ENCODE measurements around the gene OSCAR. TPM values are rescaled to one million over a fixed set of nuclear protein-coding genes. Genes with fewer than 3 reads are reported as not detected.
"Not testable (repeated sequence)": the region's sequence is repeated elsewhere in the genome, so short reads cannot be mapped to it uniquely, and the experiment has no call there.

The OSCAR gene
- polyA plus RNA-seq, 3 donors = 0.37 to 6.4 (median 3.5) TPM

DNA sequence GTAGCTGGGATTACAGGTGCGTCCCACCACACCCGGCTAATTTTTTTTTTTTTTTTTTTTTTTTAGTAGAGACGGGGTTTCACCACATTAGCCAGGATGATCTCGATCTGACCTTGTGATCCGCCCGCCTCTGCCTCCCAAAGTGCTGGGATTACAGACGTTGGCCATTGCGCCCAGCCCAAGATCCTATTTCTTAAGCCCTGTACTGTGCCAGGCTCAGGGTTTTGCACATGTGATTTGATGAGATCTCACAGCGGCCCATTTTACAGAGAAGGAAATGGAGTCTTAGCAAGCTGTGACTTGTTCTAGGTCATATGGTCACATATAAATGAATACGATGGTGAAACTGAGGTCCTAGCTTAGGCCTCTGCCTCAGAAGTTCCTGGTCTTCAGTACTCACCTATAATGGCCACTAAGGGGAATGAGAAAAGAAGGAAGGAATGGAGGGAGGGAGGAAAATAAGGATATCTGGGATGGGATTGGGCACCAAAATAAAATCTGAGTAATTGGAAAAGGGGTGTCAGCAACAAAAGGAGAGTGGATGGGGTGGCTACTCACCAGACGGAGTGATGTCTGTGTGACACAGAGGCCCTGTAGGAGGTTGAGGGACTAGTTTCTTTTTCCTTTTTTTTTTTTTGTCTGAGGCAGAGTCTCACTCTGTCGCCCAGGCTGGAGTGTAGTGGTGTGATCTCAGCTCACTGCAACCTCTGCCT lies 1.3 kb downstream of the OSCAR start:
- WGBS, 3 donors = 79 to 81% (median 80%) methylated on average over 10 to 12 of the region's 12 CpGs
- no peak overlapping the region for H3K27ac ChIP-seq (ENCODE audit: low read depth, low read length)

DNA sequence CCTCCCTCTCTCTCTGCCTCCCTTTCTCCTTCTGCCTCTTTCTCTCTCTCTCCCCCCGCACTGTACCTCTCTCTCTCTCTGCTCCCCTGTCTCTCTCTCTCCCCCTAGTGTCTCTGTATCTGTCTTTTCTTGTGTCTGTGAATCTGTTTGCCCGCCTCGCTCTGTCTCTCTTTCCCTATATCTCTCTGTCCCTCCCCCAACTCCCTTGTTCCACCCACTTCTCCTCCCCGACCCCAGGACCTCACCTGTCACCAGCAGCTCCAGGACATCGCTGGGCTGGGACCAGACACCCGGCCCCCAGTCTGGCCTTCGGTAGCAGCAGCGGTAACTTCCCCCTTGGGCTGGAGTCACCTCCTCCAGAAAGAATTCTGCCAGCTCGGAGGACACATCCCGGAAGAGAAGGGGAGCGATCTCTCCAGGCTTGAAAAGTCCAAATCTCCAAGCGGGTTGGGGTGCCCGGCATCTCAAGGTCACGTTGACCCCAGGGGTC lies 3.9 kb downstream of the OSCAR start:
- H3K27ac ChIP-seq (ENCODE audit: low read depth, low read length) = no peak overlapping the region
- 8 to 11% (median 11%) methylated on average over 14 of the region's 14 CpGs for WGBS, 3 donors

DNA sequence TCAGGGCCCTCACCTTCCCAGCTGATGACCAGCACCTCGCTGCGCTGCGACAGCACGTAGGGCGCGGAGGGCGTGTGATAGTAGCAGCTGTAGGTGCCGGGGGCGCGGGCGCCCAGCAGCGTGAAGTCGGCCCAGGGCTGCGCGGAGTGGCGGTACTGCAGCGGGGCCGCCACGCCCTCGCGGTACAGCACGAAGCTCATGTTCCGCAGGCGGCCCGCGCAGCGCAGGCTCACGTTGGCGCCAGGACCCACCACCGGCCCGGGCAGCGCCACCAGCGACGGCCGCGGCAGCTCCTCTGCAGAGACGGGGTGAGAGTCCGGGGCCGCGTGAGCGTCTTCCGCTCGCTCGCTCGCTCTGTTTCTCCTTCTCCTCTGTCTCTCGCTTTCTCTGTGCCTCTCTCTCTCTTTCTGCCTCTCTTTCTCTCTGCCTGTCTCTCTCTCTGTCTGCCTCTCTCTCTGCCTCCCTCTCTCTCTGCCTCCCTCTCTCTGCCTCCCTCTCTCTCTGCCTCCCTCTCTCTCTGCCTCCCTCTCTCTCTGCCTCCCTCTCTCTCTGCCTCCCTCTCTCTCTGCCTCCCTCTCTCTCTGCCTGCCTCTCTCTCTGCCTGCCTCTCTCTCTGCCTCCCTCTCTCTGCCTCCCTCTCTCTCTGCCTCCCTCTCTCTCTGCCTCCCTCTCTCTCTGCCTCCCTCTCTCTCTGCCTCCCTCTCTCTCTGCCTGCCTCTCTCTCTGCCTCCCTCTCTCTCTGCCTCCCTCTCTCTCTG lies 4.6 kb downstream of the OSCAR start:
- H3K27ac ChIP-seq (ENCODE audit: low read depth, low read length) = not testable (repeated sequence)
- WGBS, 3 donors = 1 to 2% (median 1%) methylated on average over 23 to 46 of the region's 46 CpGs

- WGBS, 3 donors = 71 to 73% (median 73%) methylated on average over 22 of the region's 22 CpGs
- H3K27ac ChIP-seq (ENCODE audit: low read depth, low read length) = no peak overlapping the region
Measured at GRCh38 chr19:54095136-54095858, 5.3 kb downstream of the OSCAR start.

DNA sequence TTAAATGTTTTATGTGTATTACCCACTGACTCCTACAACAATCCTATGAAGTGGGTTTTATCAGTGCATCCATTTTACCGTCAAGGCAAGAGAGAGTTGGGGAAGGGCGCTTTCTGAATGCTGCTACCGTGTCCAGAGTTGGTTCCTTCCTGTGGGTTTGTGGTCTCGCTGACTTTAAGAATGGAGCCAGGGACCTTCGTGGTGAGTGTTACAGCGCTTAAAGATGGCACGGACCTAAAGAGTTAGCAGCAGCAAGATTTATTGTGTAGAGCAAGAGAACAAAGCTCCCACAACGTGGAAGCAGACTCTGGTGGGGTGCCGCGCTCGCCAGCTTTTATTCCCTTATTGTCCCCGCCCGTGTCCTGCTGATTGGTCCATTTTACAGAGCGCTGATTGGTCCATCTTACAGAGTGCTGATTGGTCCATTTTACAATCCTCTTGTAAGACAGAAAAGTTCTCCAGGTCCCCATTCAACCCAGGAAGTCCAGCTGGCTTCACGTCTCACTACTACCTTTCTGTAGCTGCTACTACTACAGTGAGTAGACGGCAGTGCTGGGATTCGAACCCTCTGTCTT lies 6.1 kb downstream of the OSCAR start:
- 67 to 84% (median 68%) methylated on average over 17 of the region's 17 CpGs for WGBS, 3 donors
- H3K27ac ChIP-seq (ENCODE audit: low read depth, low read length) = no peak overlapping the region

DNA sequence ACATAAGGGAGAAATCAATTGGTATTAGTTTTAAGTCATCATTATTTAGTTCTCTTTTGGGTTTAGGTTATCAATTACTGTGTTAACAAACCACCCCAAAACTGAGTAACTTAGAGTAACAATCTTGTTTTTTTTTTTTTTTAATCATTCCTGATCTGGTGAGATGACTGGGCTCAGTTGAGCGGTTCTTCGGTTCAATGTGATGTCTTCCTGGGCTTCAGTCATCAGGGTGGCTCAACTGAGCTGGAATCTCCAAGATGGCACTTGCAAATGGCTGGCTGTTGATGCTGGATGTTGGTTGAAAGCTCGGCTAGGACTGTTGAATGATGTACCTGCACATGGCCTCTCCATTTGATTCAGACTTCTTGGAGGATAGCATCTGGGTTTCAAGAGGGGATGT lies 16.2 kb downstream of the OSCAR start:
- no peak overlapping the region for H3K27ac ChIP-seq (ENCODE audit: low read depth, low read length)
- 60 to 89% (median 88%) methylated on average over 3 of the region's 3 CpGs for WGBS, 3 donors

- no peak within 1 kb of the TSS for H3K27ac ChIP-seq (ENCODE audit: low read depth, low read length)
- WGBS, 3 donors = 68 to 72% (median 69%) methylated on average over 7 of the region's 7 CpGs
Measured at GRCh38 chr19:54081032-54081431, 19.6 kb downstream of the OSCAR start, which contains the start of gene TARM1. TSS of gene TARM1 (minus strand) at chr19:54081365. CDS start at chr19:54081340, 25 bp downstream.

GRCh38 chr19:54077334-54077733 lies 23.3 kb downstream of the OSCAR start:
- WGBS, 3 donors = 48 to 76% (median 50%) methylated on average over 5 of the region's 5 CpGs
- H3K27ac ChIP-seq (ENCODE audit: low read depth, low read length) = no peak overlapping the region

DNA sequence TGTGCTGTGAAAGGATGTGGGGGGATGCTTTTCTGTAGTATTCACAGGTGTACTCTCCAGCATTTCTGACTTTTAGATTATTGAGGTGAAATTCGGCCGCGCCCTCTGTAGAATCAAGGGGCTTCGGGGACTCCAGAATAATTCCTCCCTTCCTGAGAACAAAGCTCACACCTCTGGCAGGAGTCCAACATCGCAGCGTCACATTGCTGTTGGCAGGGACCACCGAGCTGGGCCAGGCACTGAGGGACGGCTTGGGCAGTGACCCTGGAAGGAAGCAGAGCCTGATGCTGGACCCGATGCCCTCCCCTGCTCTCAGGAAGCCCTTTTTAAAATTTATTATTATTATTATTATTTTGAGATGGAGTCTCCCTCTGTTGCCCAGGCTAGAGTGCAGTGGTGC lies 25.8 kb downstream of the OSCAR start:
- WGBS, 3 donors = 66 to 68% (median 68%) methylated on average over 9 of the region's 9 CpGs
- no peak overlapping the region for H3K27ac ChIP-seq (ENCODE audit: low read depth, low read length)

- WGBS, 3 donors = 82 to 87% (median 84%) methylated on average over 10 of the region's 10 CpGs
- no peak overlapping the region for H3K27ac ChIP-seq (ENCODE audit: low read depth, low read length)
Measured at GRCh38 chr19:54073829-54074228, 26.8 kb downstream of the OSCAR start.

- H3K27ac ChIP-seq (ENCODE audit: low read depth, low read length) = no peak overlapping the region
- WGBS, 3 donors = 48 to 70% (median 69%) methylated on average over 5 of the region's 5 CpGs
Measured at GRCh38 chr19:54069470-54069869, 31.1 kb downstream of the OSCAR start.

DNA sequence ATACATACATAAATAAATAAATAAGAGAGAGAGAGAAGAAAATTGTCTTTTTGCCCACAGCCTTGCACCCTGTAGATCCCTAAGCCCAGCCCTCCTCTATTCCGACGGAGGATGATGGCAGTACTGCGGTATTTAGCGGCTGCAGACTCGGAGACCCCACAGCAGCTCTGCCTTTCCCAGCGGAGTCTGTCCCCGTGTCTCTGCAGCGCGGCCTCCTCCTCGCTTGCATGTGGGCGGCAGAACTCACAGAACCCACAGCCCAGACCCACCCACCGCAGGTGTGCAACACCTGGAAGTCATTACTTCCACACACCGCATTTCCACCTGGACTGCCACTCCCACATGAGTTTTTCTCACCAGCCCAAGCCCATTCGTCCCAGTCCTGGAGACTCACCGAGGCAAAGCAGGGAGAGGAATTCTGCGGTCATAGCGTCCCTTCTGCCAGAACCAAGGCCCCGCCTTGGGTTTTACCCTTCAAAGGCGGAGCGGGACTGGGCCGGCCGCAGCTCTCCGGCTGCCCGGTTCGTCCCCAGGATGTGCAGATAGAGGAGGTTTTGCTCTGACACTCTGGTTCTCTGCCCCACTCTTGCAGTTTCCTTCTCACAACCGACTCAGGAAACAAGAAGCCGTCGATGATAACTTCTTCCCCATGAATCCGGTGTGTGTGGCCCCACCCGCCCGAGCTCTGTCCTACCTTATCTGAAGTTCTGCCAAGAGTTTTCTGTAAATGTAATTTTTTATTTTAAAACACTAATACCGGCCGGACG lies 37.1 kb downstream of the OSCAR start, which contains the start of gene VSTM1:
Gene VSTM1 (minus strand): TSS at position 548 of the 767 bp plus-strand sequence. CDS start 120 bp downstream, at position 428.
- no peak within 1 kb of the TSS for H3K27ac ChIP-seq (ENCODE audit: low read depth, low read length)
- WGBS, 3 donors = 54 to 72% (median 60%) methylated on average over 34 of the region's 34 CpGs

- no peak overlapping the region for H3K27ac ChIP-seq (ENCODE audit: low read depth, low read length)
- 39 to 61% (median 44%) methylated on average over 9 of the region's 9 CpGs for WGBS, 3 donors
Measured at GRCh38 chr19:54062643-54063042, 38.0 kb downstream of the OSCAR start.

DNA sequence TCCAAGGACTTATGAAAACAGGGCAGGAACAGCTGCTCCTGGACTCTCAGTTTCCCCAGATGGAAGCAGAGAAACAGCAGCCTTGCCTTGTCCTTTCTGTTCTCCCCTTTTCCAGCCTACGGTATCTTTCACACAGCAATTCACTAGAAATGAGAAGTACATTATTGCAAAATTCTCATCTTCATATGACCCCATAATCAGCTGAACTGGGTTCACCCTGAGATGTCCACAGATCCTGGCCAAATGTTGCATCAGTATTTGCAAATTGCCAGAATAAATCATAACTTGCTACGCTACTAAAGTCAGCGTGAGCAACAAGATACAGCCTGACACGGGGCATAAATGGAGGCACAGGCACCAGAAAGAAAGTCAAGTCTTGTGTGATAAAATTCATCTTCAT lies 53.0 kb downstream of the OSCAR start:
- no peak overlapping the region for H3K27ac ChIP-seq (ENCODE audit: low read depth, low read length)
- 58 to 77% (median 61%) methylated on average over 4 of the region's 4 CpGs for WGBS, 3 donors

- WGBS, 3 donors = 48 to 90% (median 89%) methylated on average over 2 of the region's 2 CpGs
- H3K27ac ChIP-seq (ENCODE audit: low read depth, low read length) = no peak overlapping the region
Measured at GRCh38 chr19:54045771-54046170, 54.8 kb downstream of the OSCAR start.

Data from adipose tissue (tissue), 3 donors.